ENCODE data around the gene ZC3H8.

Gene ZC3H8

GRCh38 chr2:112175958-112176573 is 78.8 kb downstream of the ZC3H8 start:
- Histone ChIP-seq H3F3A (ENCODE audit: low read depth) (no peaks in the 10 kb centered on the region), H3K79me2 (ENCODE audit: insufficient read depth, low read length) (no peaks in the 10 kb centered on the region), H3K9me2 (replicated peaks; ENCODE audit: low read depth, low read length) (no peaks in the 10 kb centered on the region), H3K4me3 (ENCODE audit: low read length, poor library complexity, severe bottlenecking) (no peak overlapping the region), H3K27me3 (ENCODE audit: insufficient read depth, low read length, poor library complexity, severe bottlenecking) (no peaks in the 10 kb centered on the region), H3K4me1 (ENCODE audit: insufficient read depth, low read length, poor library complexity, severe bottlenecking) (peaks cover 10% of the 10 kb centered on the region), H3K36me3 (ENCODE audit: insufficient read depth, low read length) (no peaks in the 10 kb centered on the region), H2AFZ (ENCODE audit: low read length) (no peak overlapping the region), H3K9me3 (ENCODE audit: insufficient read depth, low read depth, low read length) (no peaks in the 10 kb centered on the region), H3K9ac (ENCODE audit: low read depth, low read length, poor library complexity, severe bottlenecking) (no peak overlapping the region), H4K20me1 (ENCODE audit: insufficient read depth, low read length, poor library complexity, severe bottlenecking) (no peaks in the 10 kb centered on the region), H3K4me2 (ENCODE audit: low read depth, low read length, poor library complexity, severe bottlenecking) (no peak overlapping the region)
- TF ChIP-seq, protein P1, sequence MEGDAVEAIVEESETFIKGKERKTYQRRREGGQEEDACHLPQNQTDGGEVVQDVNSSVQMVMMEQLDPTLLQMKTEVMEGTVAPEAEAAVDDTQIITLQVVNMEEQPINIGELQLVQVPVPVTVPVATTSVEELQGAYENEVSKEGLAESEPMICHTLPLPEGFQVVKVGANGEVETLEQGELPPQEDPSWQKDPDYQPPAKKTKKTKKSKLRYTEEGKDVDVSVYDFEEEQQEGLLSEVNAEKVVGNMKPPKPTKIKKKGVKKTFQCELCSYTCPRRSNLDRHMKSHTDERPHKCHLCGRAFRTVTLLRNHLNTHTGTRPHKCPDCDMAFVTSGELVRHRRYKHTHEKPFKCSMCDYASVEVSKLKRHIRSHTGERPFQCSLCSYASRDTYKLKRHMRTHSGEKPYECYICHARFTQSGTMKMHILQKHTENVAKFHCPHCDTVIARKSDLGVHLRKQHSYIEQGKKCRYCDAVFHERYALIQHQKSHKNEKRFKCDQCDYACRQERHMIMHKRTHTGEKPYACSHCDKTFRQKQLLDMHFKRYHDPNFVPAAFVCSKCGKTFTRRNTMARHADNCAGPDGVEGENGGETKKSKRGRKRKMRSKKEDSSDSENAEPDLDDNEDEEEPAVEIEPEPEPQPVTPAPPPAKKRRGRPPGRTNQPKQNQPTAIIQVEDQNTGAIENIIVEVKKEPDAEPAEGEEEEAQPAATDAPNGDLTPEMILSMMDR (conservative IDR thresholded peaks at IDR 0.05; ENCODE audit: low read length) = no peak
- TF ChIP-seq EZH2phosphoT487 (IDR thresholded peaks at IDR 0.05; ENCODE audit: borderline replicate concordance) = no peak

DNA sequence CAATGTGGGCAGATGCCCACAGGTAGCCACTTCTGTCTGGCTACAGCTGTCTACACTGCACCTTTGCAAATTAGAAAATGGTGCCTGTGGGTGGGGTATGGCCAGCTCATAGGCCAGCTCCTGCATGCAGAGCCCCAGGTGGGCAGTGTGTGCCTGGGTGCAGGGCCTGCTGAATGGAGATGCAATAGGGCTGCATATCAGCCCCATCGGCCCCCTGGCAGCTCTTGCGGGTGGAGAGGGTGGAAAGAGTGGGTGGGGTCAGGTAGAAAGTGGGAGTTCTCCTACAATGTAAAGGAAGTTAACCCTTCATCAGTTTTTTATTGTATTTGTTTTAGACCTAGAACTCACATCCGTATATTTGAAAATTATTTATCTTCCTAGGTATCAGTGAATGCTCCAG is 79.5 kb downstream of the ZC3H8 start:
- no peaks in the 10 kb centered on the region for H3K79me2 ChIP-seq (ENCODE audit: insufficient read depth, low read length)
- TF ChIP-seq, protein P1 (conservative IDR thresholded peaks at IDR 0.05; ENCODE audit: low read length) = no peak
- no peak for TF ChIP-seq EZH2phosphoT487 (IDR thresholded peaks at IDR 0.05; ENCODE audit: borderline replicate concordance)
- no peaks in the 10 kb centered on the region for H3F3A ChIP-seq (ENCODE audit: low read depth)
- H3K9ac ChIP-seq (ENCODE audit: low read depth, low read length, poor library complexity, severe bottlenecking) = no peak overlapping the region
- H3K4me3 ChIP-seq (ENCODE audit: low read length, poor library complexity, severe bottlenecking) = no peak overlapping the region
- H4K20me1 ChIP-seq (ENCODE audit: insufficient read depth, low read length, poor library complexity, severe bottlenecking) = no peaks in the 10 kb centered on the region
- H3K9me2 ChIP-seq (replicated peaks; ENCODE audit: low read depth, low read length) = no peaks in the 10 kb centered on the region
- no peaks in the 10 kb centered on the region for H3K9me3 ChIP-seq (ENCODE audit: insufficient read depth, low read depth, low read length)
- no peak overlapping the region for H2AFZ ChIP-seq (ENCODE audit: low read length)
- no peak overlapping the region for H3K4me2 ChIP-seq (ENCODE audit: low read depth, low read length, poor library complexity, severe bottlenecking)
- H3K4me1 ChIP-seq (ENCODE audit: insufficient read depth, low read length, poor library complexity, severe bottlenecking) = peaks cover 10% of the 10 kb centered on the region
- no peaks in the 10 kb centered on the region for H3K36me3 ChIP-seq (ENCODE audit: insufficient read depth, low read length)
- H3K27me3 ChIP-seq (ENCODE audit: insufficient read depth, low read length, poor library complexity, severe bottlenecking) = no peaks in the 10 kb centered on the region

DNA sequence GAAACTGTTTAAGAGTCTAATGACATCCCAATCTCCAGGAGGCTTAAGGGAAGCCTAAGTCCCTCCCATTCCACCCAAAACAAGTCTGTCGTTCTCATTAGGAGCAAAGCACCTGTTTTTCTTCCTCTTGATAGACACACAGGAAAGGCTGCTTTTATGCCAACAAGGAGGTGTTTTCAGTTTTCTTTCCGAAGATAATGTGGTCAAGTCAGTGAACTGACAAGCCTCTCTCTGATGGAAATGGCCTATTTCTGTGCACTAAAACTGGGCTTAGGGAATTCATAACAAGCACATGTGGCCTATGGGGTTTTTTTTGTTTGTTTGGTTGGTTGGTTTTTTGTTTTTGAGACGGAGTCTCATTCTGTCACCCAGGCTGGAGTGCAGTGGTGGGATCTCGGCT is 80.5 kb downstream of the ZC3H8 start:
- Histone ChIP-seq H3K4me1 (ENCODE audit: insufficient read depth, low read length, poor library complexity, severe bottlenecking) (peaks cover 10% of the 10 kb centered on the region), H3K9ac (ENCODE audit: low read depth, low read length, poor library complexity, severe bottlenecking) (no peak overlapping the region), H3K27me3 (ENCODE audit: insufficient read depth, low read length, poor library complexity, severe bottlenecking) (no peaks in the 10 kb centered on the region), H3K4me3 (ENCODE audit: low read length, poor library complexity, severe bottlenecking) (no peak overlapping the region), H3K79me2 (ENCODE audit: insufficient read depth, low read length) (no peaks in the 10 kb centered on the region), H3K36me3 (ENCODE audit: insufficient read depth, low read length) (no peaks in the 10 kb centered on the region), H3K9me2 (replicated peaks; ENCODE audit: low read depth, low read length) (no peaks in the 10 kb centered on the region), H3K9me3 (ENCODE audit: insufficient read depth, low read depth, low read length) (no peaks in the 10 kb centered on the region), H3K4me2 (ENCODE audit: low read depth, low read length, poor library complexity, severe bottlenecking) (no peak overlapping the region), H2AFZ (ENCODE audit: low read length) (peak overlapping the region; percentile 38), H3F3A (ENCODE audit: low read depth) (no peaks in the 10 kb centered on the region), H4K20me1 (ENCODE audit: insufficient read depth, low read length, poor library complexity, severe bottlenecking) (no peaks in the 10 kb centered on the region)
- no peak for TF ChIP-seq EZH2phosphoT487 (IDR thresholded peaks at IDR 0.05; ENCODE audit: borderline replicate concordance)
- TF ChIP-seq, protein P1 (conservative IDR thresholded peaks at IDR 0.05; ENCODE audit: low read length) = no peak

All from Loucy (cell line).